ENCODE data around the gene OSBPL9.

GRCh38 chr1:51794260-51794659 lies 177.4 kb downstream of the OSBPL9 start:
- TF ChIP-seq, protein P1, sequence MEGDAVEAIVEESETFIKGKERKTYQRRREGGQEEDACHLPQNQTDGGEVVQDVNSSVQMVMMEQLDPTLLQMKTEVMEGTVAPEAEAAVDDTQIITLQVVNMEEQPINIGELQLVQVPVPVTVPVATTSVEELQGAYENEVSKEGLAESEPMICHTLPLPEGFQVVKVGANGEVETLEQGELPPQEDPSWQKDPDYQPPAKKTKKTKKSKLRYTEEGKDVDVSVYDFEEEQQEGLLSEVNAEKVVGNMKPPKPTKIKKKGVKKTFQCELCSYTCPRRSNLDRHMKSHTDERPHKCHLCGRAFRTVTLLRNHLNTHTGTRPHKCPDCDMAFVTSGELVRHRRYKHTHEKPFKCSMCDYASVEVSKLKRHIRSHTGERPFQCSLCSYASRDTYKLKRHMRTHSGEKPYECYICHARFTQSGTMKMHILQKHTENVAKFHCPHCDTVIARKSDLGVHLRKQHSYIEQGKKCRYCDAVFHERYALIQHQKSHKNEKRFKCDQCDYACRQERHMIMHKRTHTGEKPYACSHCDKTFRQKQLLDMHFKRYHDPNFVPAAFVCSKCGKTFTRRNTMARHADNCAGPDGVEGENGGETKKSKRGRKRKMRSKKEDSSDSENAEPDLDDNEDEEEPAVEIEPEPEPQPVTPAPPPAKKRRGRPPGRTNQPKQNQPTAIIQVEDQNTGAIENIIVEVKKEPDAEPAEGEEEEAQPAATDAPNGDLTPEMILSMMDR (IDR thresholded peaks at IDR 0.05; ENCODE audit: poor library complexity): no peak
- TF ChIP-seq EZH2 (IDR thresholded peaks at IDR 0.05; ENCODE audit: borderline replicate concordance) (no peak), EZH2phosphoT487 (IDR thresholded peaks at IDR 0.05; ENCODE audit: low read depth, severe bottlenecking, unreplicated experiment) (no peak)
